TTC549 (cell line): ENCODE data around the gene TMC3.

Experiments
- FAIRE-seq: peaks from 2 replicates; lab custom pipeline; 2012; peaks lifted over from hg19 to GRCh38; lab: Jason Lieb, UNC

The TMC3 gene

GRCh38 chr15:81322676-81323253, 51.2 kb downstream of the TMC3 start:
- no peak for FAIRE-seq

GRCh38 chr15:81321667-81322066, 52.3 kb downstream of the TMC3 start:
- no peak for FAIRE-seq

GRCh38 chr15:81317642-81318017, 56.4 kb downstream of the TMC3 start:
- FAIRE-seq: no peak

GRCh38 chr15:81316267-81316666, 57.7 kb downstream of the TMC3 start:
- FAIRE-seq: no peak

GRCh38 chr15:81315452-81316175, 58.4 kb downstream of the TMC3 start:
- no peak for FAIRE-seq

- FAIRE-seq: no peak
These were observed 59.6 kb downstream of the TMC3 start for GRCh38 chr15:81314378-81314777.

GRCh38 chr15:81313686-81314085, 60.3 kb downstream of the TMC3 start:
- no peak for FAIRE-seq

- no peak for FAIRE-seq
These were observed 61.0 kb downstream of the TMC3 start for GRCh38 chr15:81312790-81313543.

GRCh38 chr15:81311752-81312464, 62.1 kb downstream of the TMC3 start:
- FAIRE-seq: no peak

GRCh38 chr15:81310480-81310879, 63.5 kb downstream of the TMC3 start:
- no peak for FAIRE-seq

- FAIRE-seq: no peak
These were observed 64.2 kb downstream of the TMC3 start for GRCh38 chr15:81309647-81310450.

GRCh38 chr15:81308260-81308659, 65.8 kb downstream of the TMC3 start:
- FAIRE-seq: no peak

GRCh38 chr15:81304226-81304625, 69.8 kb downstream of the TMC3 start:
- no peak for FAIRE-seq

GRCh38 chr15:81303244-81304225, 70.5 kb downstream of the TMC3 start:
- no peak for FAIRE-seq

- no peak for FAIRE-seq
These were observed 71.3 kb downstream of the TMC3 start for GRCh38 chr15:81302701-81303109.

- FAIRE-seq: no peak
These were observed 72.1 kb downstream of the TMC3 start for GRCh38 chr15:81301815-81302399.

GRCh38 chr15:81301385-81301784, 72.6 kb downstream of the TMC3 start:
- FAIRE-seq: no peak

- FAIRE-seq: no peak
These were observed 74.3 kb downstream of the TMC3 start for GRCh38 chr15:81299630-81300273.

- no peak for FAIRE-seq
These were observed 74.9 kb downstream of the TMC3 start for GRCh38 chr15:81299156-81299555.

- FAIRE-seq: no peak
These were observed 75.4 kb downstream of the TMC3 start for GRCh38 chr15:81298611-81299010.
